CD4-positive, alpha-beta T cell treated with Interleukin-6 at 100 ng/mL for 8 hours (primary cell): ENCODE data around the gene CMC4.

Source experiments
- DNase-seq: peaks from one replicate; pipeline ENCODE4 v3.0.0-alpha.2; 2020; ENCODE audit warnings: mixed read lengths, low spot score

The CMC4 gene

GRCh38 chrX:155053656-155054055 is 17.3 kb downstream of the CMC4 start:
- DNase-seq: no peak

- DNase-seq: no peak
These were observed 18.0 kb downstream of the CMC4 start for GRCh38 chrX:155052738-155053498.

GRCh38 chrX:155048977-155049619 is 21.8 kb downstream of the CMC4 start:
- peak; percentile 43 for DNase-seq

- DNase-seq: no peak
These were observed 24.0 kb downstream of the CMC4 start for GRCh38 chrX:155046811-155047528.

GRCh38 chrX:155046129-155046810 is 24.7 kb downstream of the CMC4 start:
- no peak for DNase-seq

- no peak for DNase-seq
These were observed 35.2 kb downstream of the CMC4 start for GRCh38 chrX:155035688-155036087.

- DNase-seq: no peak
These were observed 39.3 kb downstream of the CMC4 start for GRCh38 chrX:155031657-155032056.

- no peak for DNase-seq
These were observed 42.1 kb downstream of the CMC4 start for GRCh38 chrX:155028877-155029291.

- DNase-seq: no peak
These were observed 42.8 kb downstream of the CMC4 start for GRCh38 chrX:155028129-155028528.

- DNase-seq: no peak
These were observed 43.3 kb downstream of the CMC4 start for GRCh38 chrX:155027509-155028066.

GRCh38 chrX:155026727-155027508 is 44.0 kb downstream of the CMC4 start, which contains the start of gene FUNDC2:
Gene FUNDC2, plus strand, starts transcription at chrX:155026844. Its CDS starts 95 bp downstream, at chrX:155026939.
- peak; percentile 94 for DNase-seq

GRCh38 chrX:155026420-155026726 is 44.6 kb downstream of the CMC4 start:
- no peak for DNase-seq

- no peak for DNase-seq
These were observed 46.8 kb downstream of the CMC4 start for GRCh38 chrX:155023907-155024833.

- DNase-seq: no peak
These were observed 48.4 kb downstream of the CMC4 start, which contains the start of gene F8 for GRCh38 chrX:155022585-155022984. Gene F8, minus strand, starts transcription at chrX:155022723. Its CDS starts 171 bp downstream, at chrX:155022552.

GRCh38 chrX:155020591-155020990 is 50.3 kb downstream of the CMC4 start:
- no peak for DNase-seq
